GM18517 (cell line): ENCODE results near the gene C2CD4D.

Experiments
- ATAC-seq: cut with Tn5 transposase; IDR thresholded peaks from one replicate; pipeline ENCODE4 v1.9.1; 2021; ENCODE audit warnings: mild to moderate bottlenecking, moderate library complexity; ENCODE audit not compliant: unreplicated experiment

C2CD4D gene

GRCh38 chr1:151835596-151835995, 4.0 kb downstream of the C2CD4D start:
- no peak for ATAC-seq

- ATAC-seq = no peak
These were observed 5.4 kb downstream of the C2CD4D start for GRCh38 chr1:151834239-151834638.

GRCh38 chr1:151833172-151833900, 6.3 kb downstream of the C2CD4D start:
- ATAC-seq = no peak

- ATAC-seq = no peak
These were observed 7.2 kb downstream of the C2CD4D start for GRCh38 chr1:151832318-151832980.

- no peak for ATAC-seq
These were observed 8.0 kb downstream of the C2CD4D start, which contains the start of gene RORC for GRCh38 chr1:151831605-151832004. TSS of gene RORC (minus strand) at chr1:151831802. CDS start at chr1:151831764, 38 bp downstream.

GRCh38 chr1:151831256-151831591, 8.4 kb downstream of the C2CD4D start:
- ATAC-seq = no peak

- no peak for ATAC-seq
These were observed 9.6 kb downstream of the C2CD4D start for GRCh38 chr1:151830055-151830454.

GRCh38 chr1:151829352-151830046, 10.1 kb downstream of the C2CD4D start:
- no peak for ATAC-seq

- no peak for ATAC-seq
These were observed 10.7 kb downstream of the C2CD4D start for GRCh38 chr1:151828921-151829320.

- ATAC-seq = no peak
These were observed 11.8 kb downstream of the C2CD4D start for GRCh38 chr1:151827853-151828252.

GRCh38 chr1:151825751-151826660, 13.6 kb downstream of the C2CD4D start:
- ATAC-seq = no peak

- ATAC-seq = no peak
These were observed 14.4 kb downstream of the C2CD4D start for GRCh38 chr1:151825204-151825603.

GRCh38 chr1:151823175-151823574, 16.4 kb downstream of the C2CD4D start:
- no peak for ATAC-seq

- no peak for ATAC-seq
These were observed 17.2 kb downstream of the C2CD4D start for GRCh38 chr1:151822404-151822803.

- ATAC-seq = no peak
These were observed 18.7 kb downstream of the C2CD4D start for GRCh38 chr1:151820940-151821339.

- ATAC-seq = no peak
These were observed 19.5 kb downstream of the C2CD4D start for GRCh38 chr1:151819976-151820623.

- ATAC-seq = no peak
These were observed 20.3 kb downstream of the C2CD4D start for GRCh38 chr1:151819227-151819835.

- no peak for ATAC-seq
These were observed 22.3 kb downstream of the C2CD4D start for GRCh38 chr1:151817353-151817730.

GRCh38 chr1:151816548-151817352, 22.9 kb downstream of the C2CD4D start:
- no peak for ATAC-seq
